Measurements from ENCODE around the gene TRANK1.

DNA sequence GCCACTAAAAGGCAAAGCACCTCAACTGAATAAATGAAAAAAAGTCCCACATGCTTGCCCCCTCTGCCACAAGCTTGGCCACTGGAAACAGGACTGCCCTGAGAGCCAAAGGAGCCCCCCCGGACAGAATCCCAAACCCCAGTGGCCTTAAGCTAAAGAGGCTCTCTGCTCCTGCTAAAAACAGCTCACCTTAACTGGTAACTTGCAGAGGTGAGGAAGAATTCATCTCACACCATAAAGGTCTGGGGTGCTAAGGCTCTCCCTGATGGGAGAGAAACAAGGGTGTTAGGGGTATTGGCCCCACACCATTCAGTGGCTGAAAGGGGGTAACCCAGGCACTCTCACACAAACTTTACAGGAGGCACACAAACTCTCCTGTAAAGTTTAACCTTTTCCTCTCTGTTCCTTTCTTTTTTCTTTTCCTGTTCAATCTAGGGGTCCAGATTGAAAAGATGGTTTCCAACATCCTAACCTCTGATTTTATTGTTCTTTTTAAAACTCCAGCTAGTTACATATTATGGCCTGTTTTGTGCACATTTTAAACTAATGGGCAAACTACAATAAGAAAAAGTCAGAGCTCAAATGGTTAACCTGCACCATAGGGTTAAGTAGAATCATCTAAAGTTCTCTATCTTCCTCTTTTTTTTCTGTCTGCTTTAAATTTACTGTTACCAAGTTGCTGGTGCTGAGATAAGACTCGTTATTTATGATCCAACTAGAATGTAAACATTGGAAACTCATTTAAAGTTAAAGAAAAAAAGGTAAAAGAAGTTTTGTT is 19.9 kb downstream of the TRANK1 start:
- TF ChIP-seq JUND (IDR thresholded peaks at IDR 0.05) (no peak), CTCF (IDR thresholded peaks at IDR 0.05; ENCODE audit: low read depth, low read length, missing input control) (no peak), RXRA (IDR thresholded peaks at IDR 0.05) (no peak), YY1 (IDR thresholded peaks at IDR 0.05) (no peak), MAX (IDR thresholded peaks at IDR 0.05) (no peak), EGR1 (IDR thresholded peaks at IDR 0.05; ENCODE audit: low read depth in 2 of 2) (no peak), FOXA1 (IDR thresholded peaks at IDR 0.05) (no peak), NR2F2 (IDR thresholded peaks at IDR 0.05) (no peak), HNF4G (IDR thresholded peaks at IDR 0.05) (no peak)
- TF ChIP-seq, protein P1, sequence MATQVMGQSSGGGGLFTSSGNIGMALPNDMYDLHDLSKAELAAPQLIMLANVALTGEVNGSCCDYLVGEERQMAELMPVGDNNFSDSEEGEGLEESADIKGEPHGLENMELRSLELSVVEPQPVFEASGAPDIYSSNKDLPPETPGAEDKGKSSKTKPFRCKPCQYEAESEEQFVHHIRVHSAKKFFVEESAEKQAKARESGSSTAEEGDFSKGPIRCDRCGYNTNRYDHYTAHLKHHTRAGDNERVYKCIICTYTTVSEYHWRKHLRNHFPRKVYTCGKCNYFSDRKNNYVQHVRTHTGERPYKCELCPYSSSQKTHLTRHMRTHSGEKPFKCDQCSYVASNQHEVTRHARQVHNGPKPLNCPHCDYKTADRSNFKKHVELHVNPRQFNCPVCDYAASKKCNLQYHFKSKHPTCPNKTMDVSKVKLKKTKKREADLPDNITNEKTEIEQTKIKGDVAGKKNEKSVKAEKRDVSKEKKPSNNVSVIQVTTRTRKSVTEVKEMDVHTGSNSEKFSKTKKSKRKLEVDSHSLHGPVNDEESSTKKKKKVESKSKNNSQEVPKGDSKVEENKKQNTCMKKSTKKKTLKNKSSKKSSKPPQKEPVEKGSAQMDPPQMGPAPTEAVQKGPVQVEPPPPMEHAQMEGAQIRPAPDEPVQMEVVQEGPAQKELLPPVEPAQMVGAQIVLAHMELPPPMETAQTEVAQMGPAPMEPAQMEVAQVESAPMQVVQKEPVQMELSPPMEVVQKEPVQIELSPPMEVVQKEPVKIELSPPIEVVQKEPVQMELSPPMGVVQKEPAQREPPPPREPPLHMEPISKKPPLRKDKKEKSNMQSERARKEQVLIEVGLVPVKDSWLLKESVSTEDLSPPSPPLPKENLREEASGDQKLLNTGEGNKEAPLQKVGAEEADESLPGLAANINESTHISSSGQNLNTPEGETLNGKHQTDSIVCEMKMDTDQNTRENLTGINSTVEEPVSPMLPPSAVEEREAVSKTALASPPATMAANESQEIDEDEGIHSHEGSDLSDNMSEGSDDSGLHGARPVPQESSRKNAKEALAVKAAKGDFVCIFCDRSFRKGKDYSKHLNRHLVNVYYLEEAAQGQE (IDR thresholded peaks at IDR 0.05), result no peak
